ENCODE measurements around the gene VPS11. TPM values are rescaled to one million over a fixed set of nuclear protein-coding genes. Genes with fewer than 3 reads are reported as not detected.
A peak's percentile ranks its signal among the peaks of the same experiment; 100 is the strongest.

Gene VPS11
- total and polyA plus RNA-seq, 2 donors from 2014 or later, result 40.0 to 40.8 TPM

DNA sequence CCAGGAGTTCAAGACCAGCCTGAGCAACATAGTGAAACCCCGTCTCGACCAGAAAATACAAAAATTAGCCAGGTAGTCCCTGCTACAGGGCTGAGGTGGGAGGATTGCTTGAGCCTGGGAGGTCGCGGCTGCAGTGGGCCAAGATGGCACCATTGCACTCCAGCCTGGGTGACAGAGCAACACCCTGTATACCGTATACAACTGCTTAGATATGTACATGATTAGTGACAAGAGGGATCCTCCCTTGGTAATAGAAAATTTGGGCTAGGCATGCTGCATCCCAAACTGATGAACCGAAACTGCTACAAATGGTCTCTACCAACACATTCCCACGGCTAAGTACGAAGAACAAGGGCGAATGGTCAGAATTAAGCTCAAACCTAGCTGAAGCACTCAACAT lies 24.7 kb upstream of the VPS11 start:
- Histone ChIP-seq H3K27ac (ENCODE audit: low read depth in 2 of 2, low read length in 2 of 2) (no peak overlapping the region), H3K4me1 (ENCODE audit: control insufficient read depth in 2 of 3, insufficient read depth in 2 of 3, low read depth in 1 of 3, low read length in 3 of 3) (no peaks in the 10 kb centered on the region), H3K4me3 (ENCODE audit: low read length in 3 of 3) (no peak overlapping the region), H3K36me3 (ENCODE audit: control insufficient read depth in 2 of 3, insufficient read depth in 3 of 3, low read length in 3 of 3) (peaks cover 0 to 19% (median 13%) of the 10 kb centered on the region in 3 donors), H3K9me3 (ENCODE audit: control insufficient read depth in 2 of 3, insufficient read depth in 1 of 3, low read length in 3 of 3) (no peaks in the 10 kb centered on the region), H3K9ac (ENCODE audit: low read length in 3 of 3) (no peak overlapping the region), H3K27me3 (ENCODE audit: control insufficient read depth, insufficient read depth, low read length) (no peaks in the 10 kb centered on the region)
- TF ChIP-seq CTCF (IDR thresholded peaks at IDR 0.05; ENCODE audit: borderline replicate concordance, extremely low read depth, insufficient read depth), result no peak
- intact Hi-C loops (cut with DNase I), result no loop called here
- DNase-seq, result peak in 1 of 5 donors; percentile 13
- FAIRE-seq, result no peak

DNA sequence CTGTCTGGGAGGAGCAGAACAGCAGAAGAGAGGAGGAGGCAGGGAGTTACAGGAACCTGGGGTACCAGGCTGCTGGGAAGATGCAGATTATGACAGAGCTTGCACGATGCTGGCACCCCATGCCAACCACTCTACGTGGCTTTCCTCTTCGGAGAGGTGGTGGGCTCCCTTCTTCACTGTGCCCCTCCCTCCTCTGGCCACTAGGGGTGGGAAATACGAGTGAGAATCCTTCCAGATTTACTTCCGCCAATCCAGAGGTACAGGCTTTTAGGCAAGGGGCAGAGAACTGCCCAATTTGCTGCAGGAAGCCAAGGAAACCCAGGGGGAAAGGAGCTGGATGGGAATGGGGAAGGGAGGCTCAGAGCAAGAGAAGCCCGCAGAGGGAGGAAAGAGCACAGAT lies 22.9 kb upstream of the VPS11 start:
- no peaks in the 10 kb centered on the region for H3K27me3 ChIP-seq (ENCODE audit: control insufficient read depth, insufficient read depth, low read length)
- H3K9me3 ChIP-seq (ENCODE audit: control insufficient read depth in 2 of 3, insufficient read depth in 1 of 3, low read length in 3 of 3), result no peaks in the 10 kb centered on the region
- no peak overlapping the region for H3K27ac ChIP-seq (ENCODE audit: low read depth in 2 of 2, low read length in 2 of 2)
- no peak overlapping the region for H3K4me3 ChIP-seq (ENCODE audit: low read length in 3 of 3)
- H3K36me3 ChIP-seq (ENCODE audit: control insufficient read depth in 2 of 3, insufficient read depth in 3 of 3, low read length in 3 of 3), result peaks cover 0 to 36% (median 30%) of the 10 kb centered on the region in 3 donors
- DNase-seq (peak in 1 of 5 donors; percentile 20), FAIRE-seq (no peak)
- H3K4me1 ChIP-seq (ENCODE audit: control insufficient read depth in 2 of 3, insufficient read depth in 2 of 3, low read depth in 1 of 3, low read length in 3 of 3), result no peaks in the 10 kb centered on the region
- intact Hi-C loops (cut with DNase I), result no loop called here
- no peak for TF ChIP-seq CTCF (IDR thresholded peaks at IDR 0.05; ENCODE audit: borderline replicate concordance, extremely low read depth, insufficient read depth)
- no peak overlapping the region for H3K9ac ChIP-seq (ENCODE audit: low read length in 3 of 3)

GRCh38 chr11:119046489-119046888 lies 21.1 kb upstream of the VPS11 start:
- FAIRE-seq (no peak), DNase-seq (peak in 1 of 5 donors; percentile 46)
- Histone ChIP-seq H3K9ac (ENCODE audit: low read length in 3 of 3) (no peak overlapping the region), H3K4me3 (ENCODE audit: low read length in 3 of 3) (no peak overlapping the region), H3K27me3 (ENCODE audit: control insufficient read depth, insufficient read depth, low read length) (no peaks in the 10 kb centered on the region), H3K27ac (ENCODE audit: low read depth in 2 of 2, low read length in 2 of 2) (no peak overlapping the region), H3K36me3 (ENCODE audit: control insufficient read depth in 2 of 3, insufficient read depth in 3 of 3, low read length in 3 of 3) (peaks cover 0 to 45% (median 33%) of the 10 kb centered on the region in 3 donors), H3K4me1 (ENCODE audit: control insufficient read depth in 2 of 3, insufficient read depth in 2 of 3, low read depth in 1 of 3, low read length in 3 of 3) (no peaks in the 10 kb centered on the region), H3K9me3 (ENCODE audit: control insufficient read depth in 2 of 3, insufficient read depth in 1 of 3, low read length in 3 of 3) (no peaks in the 10 kb centered on the region)
- intact Hi-C loops (cut with DNase I), result no loop called here
- TF ChIP-seq CTCF (IDR thresholded peaks at IDR 0.05; ENCODE audit: borderline replicate concordance, extremely low read depth, insufficient read depth), result no peak

DNA sequence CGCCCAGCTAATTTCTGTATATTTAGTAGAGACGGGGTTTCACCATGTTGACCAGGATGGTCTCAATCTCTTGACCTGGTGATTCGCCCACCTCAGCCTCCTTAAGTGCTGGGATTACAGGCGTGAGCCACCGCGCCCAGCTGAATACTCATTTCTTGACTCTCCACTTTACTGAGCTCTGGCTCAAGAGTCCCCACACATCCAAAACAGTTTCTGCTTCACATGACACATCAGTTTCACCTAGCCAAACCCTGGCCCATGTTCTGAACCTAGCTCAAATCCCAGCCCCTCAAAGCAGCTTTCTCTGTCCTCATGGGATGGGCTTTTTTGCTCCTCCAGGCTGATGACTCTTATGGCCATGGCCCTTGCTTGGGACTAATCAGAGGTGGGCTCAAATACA lies 20.4 kb upstream of the VPS11 start:
- no peak for FAIRE-seq
- intact Hi-C loops (cut with DNase I), result no loop called here
- Histone ChIP-seq H3K4me1 (ENCODE audit: control insufficient read depth in 2 of 3, insufficient read depth in 2 of 3, low read depth in 1 of 3, low read length in 3 of 3) (no peaks in the 10 kb centered on the region), H3K27me3 (ENCODE audit: control insufficient read depth, insufficient read depth, low read length) (no peaks in the 10 kb centered on the region), H3K36me3 (ENCODE audit: control insufficient read depth in 2 of 3, insufficient read depth in 3 of 3, low read length in 3 of 3) (peaks cover 0 to 51% (median 40%) of the 10 kb centered on the region in 3 donors), H3K9ac (ENCODE audit: low read length in 3 of 3) (no peak overlapping the region), H3K4me3 (ENCODE audit: low read length in 3 of 3) (no peak overlapping the region), H3K27ac (ENCODE audit: low read depth in 2 of 2, low read length in 2 of 2) (no peak overlapping the region), H3K9me3 (ENCODE audit: control insufficient read depth in 2 of 3, insufficient read depth in 1 of 3, low read length in 3 of 3) (no peaks in the 10 kb centered on the region)
- no peak for TF ChIP-seq CTCF (IDR thresholded peaks at IDR 0.05; ENCODE audit: borderline replicate concordance, extremely low read depth, insufficient read depth)
- peak in 1 of 5 donors; percentile 24 for DNase-seq

All from kidney (tissue), 14 donors.